A549 (cell line): ENCODE results near the gene LRFN4.

Source experiments
- BHLHE40 ChIP-seq: IDR thresholded peaks from 2 replicates; pipeline ENCODE4 v1.6.1; 2012; ENCODE audit warnings: low read depth, low read length, inconsistent platforms
- CHD2 ChIP-seq: fragments of 150-350 bp; IDR thresholded peaks from 2 replicates; pipeline ENCODE4 v1.6.1; 2014; ENCODE audit warnings: low read length; ENCODE audit not compliant: partially characterized antibody
- CTCF ChIP-seq: fragments of >200 bp; sonication (Bioruptor Twin); formaldehyde crosslinking; IDR thresholded peaks from 3 replicates; pipeline ENCODE4 v1.5.1; 2016
- KDM1A ChIP-seq: fragments of 200-600 bp; sonication (generic); IDR thresholded peaks from 2 replicates; pipeline ENCODE4 v1.6.1; 2016; ENCODE audit warnings: low read depth, mild to moderate bottlenecking
- KDM5A ChIP-seq: fragments of 200-600 bp; sonication (generic); IDR thresholded peaks from 2 replicates; pipeline ENCODE4 v1.6.1; 2016; ENCODE audit warnings: antibody characterized with exemption, mild to moderate bottlenecking
- PHF8 ChIP-seq: fragments of 200-600 bp; sonication (generic); IDR thresholded peaks from 2 replicates; pipeline ENCODE4 v1.6.1; 2016; ENCODE audit warnings: low read depth, mild to moderate bottlenecking, antibody characterized with exemption, moderate library complexity, borderline replicate concordance
- POLR2A ChIP-seq: IDR thresholded peaks from 2 replicates; pipeline ENCODE4 v1.6.1; 2012; ENCODE audit warnings: mild to moderate bottlenecking, low read length
- RAD21 ChIP-seq, 2 experiments: fragments of >200 bp in 1 of 2; sonication (Bioruptor Twin) in 1 of 2; formaldehyde crosslinking in 1 of 2; IDR thresholded peaks in 1 of 2; conservative IDR thresholded peaks in 1 of 2; 2 replicates in 1 of 2; 3 replicates in 1 of 2; pipeline ENCODE4 v1.6.1; 2012 to 2018; ENCODE audit warnings: inconsistent platforms in 1 of 2
- RFX5 ChIP-seq: fragments of 450-650 bp; IDR thresholded peaks from 2 replicates; pipeline ENCODE4 v1.7.1; 2014; ENCODE audit warnings: antibody characterized with exemption, mild to moderate bottlenecking, moderate library complexity
- SMC3 ChIP-seq: fragments of >200 bp; sonication (Bioruptor Twin); formaldehyde crosslinking; IDR thresholded peaks from 3 replicates; pipeline ENCODE4 v1.6.1; 2018; ENCODE audit warnings: inconsistent platforms
- ZC3H11A ChIP-seq: fragments of 450-650 bp; IDR thresholded peaks from 2 replicates; pipeline ENCODE4 v1.6.1; 2014; ENCODE audit warnings: antibody characterized with exemption, mild to moderate bottlenecking
- ZNF302 ChIP-seq: fragments of 250-450 bp; sonication (Bioruptor Pico); IDR thresholded peaks from 2 replicates; pipeline ENCODE4 v1.9.0; 2021; ENCODE audit warnings: inconsistent platforms, mild to moderate bottlenecking, moderate library complexity

GRCh38 chr11:66843776-66844495, 12.9 kb upstream of the LRFN4 start:
- TF ChIP-seq KDM1A, result no peak
- no peak for TF ChIP-seq KDM5A
- TF ChIP-seq POLR2A, result no peak
- no peak for TF ChIP-seq RAD21 (conservative IDR thresholded peaks at IDR 0.05 in 1 of 2, IDR thresholded peaks at IDR 0.05 in 1 of 2)
- TF ChIP-seq SMC3, result no peak
- no peak for TF ChIP-seq CTCF
- TF ChIP-seq BHLHE40, result no peak
- no peak for TF ChIP-seq RFX5
- no peak for TF ChIP-seq ZC3H11A
- no peak for TF ChIP-seq ZNF302 (CRISPR knock-in tag)
- no peak for TF ChIP-seq CHD2
- no peak for TF ChIP-seq PHF8
